Stimulated activated CD8-positive, alpha-beta memory T cell treated with anti-CD3 and anti-CD28 coated beads, Interleukin-4, amount 100 ng/mL, for 1 hour (primary cell): Measurements from ENCODE around the gene SPATS2.

Experiments
- DNase-seq, 2 donors: peaks; one replicate each; pipeline ENCODE4 v3.0.0-alpha.2; 2020; ENCODE audit warnings: low read depth in 2 of 2, low spot score in 1 of 2

The SPATS2 gene

DNA sequence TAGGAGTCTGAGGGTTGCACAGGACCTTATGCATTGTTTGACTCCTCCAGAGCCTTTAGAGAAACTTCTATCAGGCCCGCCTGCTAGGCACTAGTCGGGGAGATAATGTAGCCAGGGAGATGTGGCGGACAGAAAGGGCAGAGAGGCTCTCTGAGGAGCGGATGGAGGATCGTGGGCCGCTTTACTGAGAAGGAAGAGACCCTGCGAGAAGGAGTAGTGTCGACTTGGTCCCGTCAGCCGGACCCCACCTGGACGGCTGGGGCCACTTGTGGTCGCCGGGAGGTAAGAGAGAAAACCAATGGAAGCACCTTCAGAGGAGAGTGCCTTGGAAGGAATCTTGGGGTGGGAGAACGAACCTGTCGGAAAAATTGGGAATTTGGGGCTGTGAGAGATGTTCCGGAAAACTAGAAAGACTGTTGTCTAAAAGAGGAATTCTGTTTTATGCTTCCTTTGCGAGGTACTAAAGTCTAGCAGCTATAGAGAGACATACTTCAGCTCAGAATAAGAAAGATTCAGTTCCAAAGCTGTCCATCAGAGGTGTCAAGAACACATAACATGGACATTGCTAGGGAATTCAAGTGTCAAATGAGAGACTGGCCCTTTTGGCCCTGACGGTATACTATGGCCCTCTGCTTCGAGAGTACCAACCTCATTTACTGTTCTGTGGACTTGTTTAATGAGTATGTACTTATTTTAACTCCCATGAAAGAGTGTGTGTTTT, 201.3 kb downstream of the SPATS2 start:
- no peak for DNase-seq
